Measurements from ENCODE around the gene PCYT1B. TPM values are rescaled to one million over a fixed set of nuclear protein-coding genes. Genes with fewer than 3 reads are reported as not detected.

PCYT1B gene
- total RNA-seq, 2 experiments from 2014 or later, result 0.04 to 0.36 TPM

- Mint-ChIP-seq H3K4me1 (ENCODE audit: low read depth) (no peaks in the 10 kb centered on the region), H3K9me3 (no peaks in the 10 kb centered on the region), H3K36me3 (ENCODE audit: low read depth) (peaks cover 11% of the 10 kb centered on the region), H3K4me3 (no peak overlapping the region), H3K27ac (no peak overlapping the region), H3K27me3 (no peaks in the 10 kb centered on the region)
- DNase-seq (no peak), ATAC-seq (no peak)
- intact Hi-C loops (cut with micrococcal nuclease), result no loop called here
- ChIA-PET POLR2A (no interaction called here), CTCF (interaction anchor here (0.9 kb wide), 1 partner anchor 148 kb away, joined by 3 read pairs; no protein-coding TSS in a partner anchor)
- no peak for TF ChIP-seq CTCF (IDR thresholded peaks at IDR 0.05)
Measured at GRCh38 chrX:24528605-24529004, 118.5 kb downstream of the PCYT1B start.

GRCh38 chrX:24526616-24527015 lies 120.5 kb downstream of the PCYT1B start:
- CTCF ChIA-PET, result no interaction called here
- peaks cover 7% of the 10 kb centered on the region for H3K36me3 Mint-ChIP-seq (ENCODE audit: low read depth)
- DNase-seq, result no peak

GRCh38 chrX:24525455-24525854 lies 121.7 kb downstream of the PCYT1B start:
- Mint-ChIP-seq H3K9me3 (no peaks in the 10 kb centered on the region), H3K27ac (no peak overlapping the region), H3K4me3 (no peak overlapping the region), H3K27me3 (no peaks in the 10 kb centered on the region), H3K4me1 (ENCODE audit: low read depth) (no peaks in the 10 kb centered on the region), H3K36me3 (ENCODE audit: low read depth) (peaks cover 3% of the 10 kb centered on the region)
- intact Hi-C loops (cut with micrococcal nuclease), result no loop called here
- DNase-seq (no peak), ATAC-seq (no peak)
- ChIA-PET POLR2A (no interaction called here), CTCF (interaction anchor here (1.2 kb wide), 1 partner anchor 129 kb away, joined by 4 read pairs; no protein-coding TSS in a partner anchor)
- no peak for TF ChIP-seq CTCF (IDR thresholded peaks at IDR 0.05)

More at GRCh38 chrX:24526616-24527015, 120.5 kb downstream of the PCYT1B start:
- Mint-ChIP-seq H3K4me1 (ENCODE audit: low read depth) (no peaks in the 10 kb centered on the region), H3K4me3 (no peak overlapping the region), H3K27me3 (no peaks in the 10 kb centered on the region), H3K9me3 (no peaks in the 10 kb centered on the region), H3K27ac (no peak overlapping the region)
- no peak for TF ChIP-seq CTCF (IDR thresholded peaks at IDR 0.05)
- intact Hi-C loops (cut with micrococcal nuclease), result no loop called here
- POLR2A ChIA-PET, result no interaction called here
- no peak for ATAC-seq

- no peaks in the 10 kb centered on the region for H3K27me3 Mint-ChIP-seq
- ChIA-PET CTCF (interaction anchor here (1.0 to 1.2 kb wide), 3 partner anchors 21 to 149 kb away, joined by 4 to 6 read pairs (median 5); no protein-coding TSS in a partner anchor), POLR2A (no interaction called here)
Measured at GRCh38 chrX:24520472-24520871, 126.7 kb downstream of the PCYT1B start.

GRCh38 chrX:24515447-24515846 lies 131.7 kb downstream of the PCYT1B start:
- Mint-ChIP-seq H3K4me1 (ENCODE audit: low read depth) (peaks cover 18% of the 10 kb centered on the region), H3K4me3 (no peak overlapping the region), H3K27me3 (no peaks in the 10 kb centered on the region), H3K9me3 (no peaks in the 10 kb centered on the region), H3K27ac (no peak overlapping the region), H3K36me3 (ENCODE audit: low read depth) (peaks cover 6% of the 10 kb centered on the region)
- POLR2A ChIA-PET, result no interaction called here
- intact Hi-C loops (cut with micrococcal nuclease), result no loop called here
- DNase-seq (no peak), ATAC-seq (no peak)
- TF ChIP-seq CTCF (IDR thresholded peaks at IDR 0.05), result no peak
- CTCF ChIA-PET, result interaction anchor here (1.9 kb wide), 1 partner anchor 120 kb away, joined by 7 read pairs; no protein-coding TSS in a partner anchor

More at GRCh38 chrX:24520472-24520871, 126.7 kb downstream of the PCYT1B start:
- intact Hi-C loops (cut with micrococcal nuclease), result no loop called here
- DNase-seq, result no peak
- TF ChIP-seq CTCF (IDR thresholded peaks at IDR 0.05), result no peak
- peaks cover 4% of the 10 kb centered on the region for H3K36me3 Mint-ChIP-seq (ENCODE audit: low read depth)
- H3K4me3 Mint-ChIP-seq, result no peak overlapping the region
- ATAC-seq, result no peak
- H3K4me1 Mint-ChIP-seq (ENCODE audit: low read depth), result peaks cover under 1% of the 10 kb centered on the region
- H3K9me3 Mint-ChIP-seq, result no peaks in the 10 kb centered on the region
- no peak overlapping the region for H3K27ac Mint-ChIP-seq
